Kidney (tissue), 14 donors: Measurements from ENCODE around the gene CDK19. TPM values are rescaled to one million over a fixed set of nuclear protein-coding genes. Genes with fewer than 3 reads are reported as not detected.

Experiments
- DNase-seq, 5 donors: peaks; one replicate each; pipeline ENCODE4 v3.0.0-alpha.2; 2013 to 2020
- FAIRE-seq: peaks from 2 replicates; lab custom pipeline; 2012; peaks lifted over from hg19 to GRCh38; lab: Jason Lieb, UNC
- H3K27ac ChIP-seq, 2 donors: one replicate each; pipeline ENCODE4 v1.7.0; 2013; ENCODE audit warnings: low read depth in 2 of 2, low read length in 2 of 2, inconsistent platforms in 1 of 2
- H3K27me3 ChIP-seq: one replicate; pipeline ENCODE4 v1.7.1; 2013; ENCODE audit warnings: low read length, inconsistent platforms; ENCODE audit not compliant: control insufficient read depth, insufficient read depth
- H3K36me3 ChIP-seq, 3 donors: one replicate each; pipeline versions ENCODE4 v1.7.0 to v1.7.1; 2013; ENCODE audit warnings: low read length in 3 of 3, control low read depth in 1 of 3, inconsistent platforms in 1 of 3; ENCODE audit not compliant: insufficient read depth in 3 of 3, control insufficient read depth in 2 of 3
- H3K4me1 ChIP-seq, 3 donors: one replicate each; pipeline versions ENCODE4 v1.7.0 to v1.7.1; 2013; ENCODE audit warnings: low read length in 3 of 3, inconsistent platforms in 1 of 3, low read depth in 1 of 3; ENCODE audit not compliant: control insufficient read depth in 2 of 3, insufficient read depth in 2 of 3
- H3K4me3 ChIP-seq, 3 donors: one replicate each; pipeline versions ENCODE4 v1.7.0 to v1.8.1; 2013; ENCODE audit warnings: low read length in 3 of 3, control low read depth in 1 of 3, inconsistent platforms in 1 of 3
- H3K9ac ChIP-seq, 3 donors: one replicate each; pipeline versions ENCODE4 v1.7.0 to v1.7.1; 2013; ENCODE audit warnings: low read length in 3 of 3, control low read depth in 1 of 3, inconsistent platforms in 1 of 3
- H3K9me3 ChIP-seq, 3 donors: one replicate each; pipeline versions ENCODE4 v1.7.0 to v1.7.1; 2013; ENCODE audit warnings: low read length in 3 of 3, control low read depth in 1 of 3, inconsistent platforms in 1 of 3; ENCODE audit not compliant: control insufficient read depth in 2 of 3, insufficient read depth in 1 of 3
- intact Hi-C: fragments of 100-400 bp; cut with DNase I; formaldehyde crosslinking; loops from one replicate; pipeline ENCODE4 v1.11.1; 2022
- polyA plus RNA-seq: library from polyadenylated mRNA; stranded (reverse); fragments of 350-450 nt; fragmentation: Illumina TruSeq; extraction: RNeasy Lipid Tissue Mini Kit (QIAGEN cat#74804); gene quantifications from one replicate; pipeline ENCODE4 v1.2.3, GENCODE V29; 2014; ENCODE audit warnings: low read depth, low replicate concordance; ENCODE audit not compliant: insufficient read depth
- total RNA-seq: library from RNA; stranded (reverse); fragmentation: NEBNext Ultra II Directional; extraction: Animal tissue kit (Norgen Biotek cat#: 25700); gene quantifications from one replicate; pipeline ENCODE4 v1.2.1, GENCODE V29; 2021
- TF ChIP-seq, protein P1 (sequence below): IDR thresholded peaks from 3 replicates; pipeline ENCODE4 v1.5.1; 2012; ENCODE audit warnings: mild to moderate bottlenecking, moderate library complexity, borderline replicate concordance; ENCODE audit not compliant: insufficient read depth; ENCODE audit errors: extremely low read depth
- donor health status: control.
- donor health status: control.
- donor health status: control.
- donor health status: control.
- donor health status: control.
- donor health status: DM: yes; HTN: yes; CAD: no.
- donor health status: Normal renal cell carcinoma (clear cell type).

Gene CDK19
- total and polyA plus RNA-seq, 2 donors from 2014 or later = 4.9 to 20.4 TPM

DNA sequence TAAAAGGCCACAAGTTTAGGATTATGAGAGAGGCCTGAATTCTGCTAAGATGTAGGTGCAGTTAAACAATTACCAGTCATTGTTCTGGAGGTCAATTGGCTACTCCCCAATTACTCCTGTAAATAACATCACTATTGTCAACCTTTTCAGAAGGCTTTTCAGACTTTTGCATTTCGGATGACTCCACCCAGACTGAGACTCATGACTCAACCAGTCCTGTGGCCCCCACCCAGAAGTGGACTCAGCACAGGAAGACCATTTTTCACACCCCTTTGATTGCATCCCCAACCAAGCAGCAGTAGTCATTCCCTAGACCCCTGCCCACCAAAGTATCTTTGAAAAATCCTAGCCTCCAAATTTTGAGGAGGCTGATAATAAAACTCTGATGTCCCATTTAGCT is 199.5 kb downstream of the CDK19 start:
- H3K9ac ChIP-seq = no peak overlapping the region
- intact Hi-C loops = no loop called here
- DNase-seq = no peak
- H3K27ac ChIP-seq = no peak overlapping the region
- no peaks in the 10 kb centered on the region for H3K9me3 ChIP-seq
- H3K4me1 ChIP-seq = peaks cover 0 to 7% (median 4%) of the 10 kb centered on the region in 3 donors
- H3K36me3 ChIP-seq = peaks cover 0 to 10% (median 0%) of the 10 kb centered on the region in 3 donors
- FAIRE-seq = no peak
- no peaks in the 10 kb centered on the region for H3K27me3 ChIP-seq
- TF ChIP-seq, protein P1, sequence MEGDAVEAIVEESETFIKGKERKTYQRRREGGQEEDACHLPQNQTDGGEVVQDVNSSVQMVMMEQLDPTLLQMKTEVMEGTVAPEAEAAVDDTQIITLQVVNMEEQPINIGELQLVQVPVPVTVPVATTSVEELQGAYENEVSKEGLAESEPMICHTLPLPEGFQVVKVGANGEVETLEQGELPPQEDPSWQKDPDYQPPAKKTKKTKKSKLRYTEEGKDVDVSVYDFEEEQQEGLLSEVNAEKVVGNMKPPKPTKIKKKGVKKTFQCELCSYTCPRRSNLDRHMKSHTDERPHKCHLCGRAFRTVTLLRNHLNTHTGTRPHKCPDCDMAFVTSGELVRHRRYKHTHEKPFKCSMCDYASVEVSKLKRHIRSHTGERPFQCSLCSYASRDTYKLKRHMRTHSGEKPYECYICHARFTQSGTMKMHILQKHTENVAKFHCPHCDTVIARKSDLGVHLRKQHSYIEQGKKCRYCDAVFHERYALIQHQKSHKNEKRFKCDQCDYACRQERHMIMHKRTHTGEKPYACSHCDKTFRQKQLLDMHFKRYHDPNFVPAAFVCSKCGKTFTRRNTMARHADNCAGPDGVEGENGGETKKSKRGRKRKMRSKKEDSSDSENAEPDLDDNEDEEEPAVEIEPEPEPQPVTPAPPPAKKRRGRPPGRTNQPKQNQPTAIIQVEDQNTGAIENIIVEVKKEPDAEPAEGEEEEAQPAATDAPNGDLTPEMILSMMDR = no peak
- no peak overlapping the region for H3K4me3 ChIP-seq

DNA sequence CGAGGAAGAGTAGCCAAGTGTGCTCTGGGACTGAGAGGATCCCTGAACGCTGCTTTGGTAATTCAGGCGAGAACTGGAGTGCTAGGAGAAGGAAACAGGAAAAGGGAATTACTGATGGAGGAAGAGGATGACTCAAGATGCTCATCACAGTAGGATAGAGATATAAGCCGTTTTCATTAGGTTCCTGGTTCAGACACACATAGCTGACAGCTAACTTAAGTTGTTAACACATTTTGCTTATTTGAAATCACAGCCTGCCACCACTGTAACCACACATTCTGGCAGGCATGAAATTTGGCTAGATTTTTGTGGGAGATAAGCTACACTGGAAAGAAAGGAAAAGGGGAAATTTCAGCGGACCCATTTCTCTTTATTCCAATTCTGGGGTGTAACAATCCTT is 200.7 kb downstream of the CDK19 start:
- no peak overlapping the region for H3K27ac ChIP-seq
- FAIRE-seq = no peak
- TF ChIP-seq, protein P1 = no peak

DNA sequence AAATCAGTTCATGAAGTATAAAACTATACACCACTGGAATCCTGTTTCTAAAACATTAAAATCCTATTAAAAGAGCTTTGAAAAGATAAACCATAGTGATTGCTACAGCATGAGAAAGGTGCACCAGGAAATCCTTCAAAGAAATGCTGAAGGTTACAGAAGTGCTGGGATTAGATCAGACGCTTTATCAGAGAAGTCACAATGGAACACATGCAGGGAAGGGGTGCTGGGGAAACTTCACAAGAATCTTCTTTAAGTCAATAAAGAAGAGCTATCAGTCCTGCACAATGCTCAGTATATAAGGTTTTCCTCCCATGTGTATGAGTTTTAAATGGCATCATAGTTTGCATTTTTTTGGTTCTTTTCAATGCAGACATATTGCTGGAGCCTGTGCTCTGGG is 201.2 kb downstream of the CDK19 start:
- Histone ChIP-seq H3K4me3 (no peak overlapping the region), H3K4me1 (peaks cover 0 to 6% (median 4%) of the 10 kb centered on the region in 3 donors), H3K9ac (no peak overlapping the region), H3K36me3 (peaks cover 0 to 10% (median 0%) of the 10 kb centered on the region in 3 donors), H3K27me3 (no peaks in the 10 kb centered on the region), H3K27ac (no peak overlapping the region), H3K9me3 (no peaks in the 10 kb centered on the region)
- FAIRE-seq (no peak), DNase-seq (no peak)
- intact Hi-C loops = no loop called here
- TF ChIP-seq, protein P1 = no peak

More for the DNA sequence above, 200.7 kb downstream of the CDK19 start:
- no peak for DNase-seq
- intact Hi-C loops = no loop called here
- Histone ChIP-seq H3K4me1 (peaks cover 0 to 7% (median 4%) of the 10 kb centered on the region in 3 donors), H3K4me3 (no peak overlapping the region), H3K36me3 (peaks cover 0 to 10% (median 0%) of the 10 kb centered on the region in 3 donors), H3K27me3 (no peaks in the 10 kb centered on the region), H3K9me3 (no peaks in the 10 kb centered on the region), H3K9ac (no peak overlapping the region)

DNA sequence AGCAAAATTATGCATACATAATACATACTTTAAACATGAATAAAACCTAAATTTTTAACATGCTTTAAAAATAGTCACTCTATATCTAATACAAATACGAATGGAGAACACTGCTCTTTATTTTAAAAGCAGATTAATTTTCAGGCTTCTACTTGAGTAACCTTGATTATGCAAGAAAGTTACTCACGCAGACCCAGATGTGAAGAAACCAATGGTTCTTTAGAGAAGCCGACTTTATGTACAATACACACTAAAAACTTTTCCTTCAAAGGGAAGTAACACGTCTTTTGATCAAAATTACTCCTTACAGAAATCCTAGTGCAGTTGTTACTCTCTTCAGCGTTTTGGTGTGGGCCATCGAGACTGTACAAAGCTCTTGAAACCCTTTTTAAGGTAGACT is 201.9 kb downstream of the CDK19 start:
- no peak for FAIRE-seq

More for the DNA sequence above, 201.9 kb downstream of the CDK19 start:
- Histone ChIP-seq H3K4me3 (no peak overlapping the region), H3K9me3 (no peaks in the 10 kb centered on the region), H3K9ac (no peak overlapping the region), H3K4me1 (no peaks in the 10 kb centered on the region), H3K27me3 (no peaks in the 10 kb centered on the region), H3K36me3 (peaks cover 0 to 10% (median 0%) of the 10 kb centered on the region in 3 donors), H3K27ac (no peak overlapping the region)
- intact Hi-C loops = no loop called here
- TF ChIP-seq, protein P1 = no peak
- DNase-seq = no peak
